ENCODE data around the gene NABP2. TPM values are rescaled to one million over a fixed set of nuclear protein-coding genes. Genes with fewer than 3 reads are reported as not detected.
"Not testable (repeated sequence)": the region's sequence is repeated elsewhere in the genome, so short reads cannot be mapped to it uniquely, and the experiment has no call there.

NABP2 gene
- total and polyA plus RNA-seq, 8 donors = 1.2 to 36.5 (median 13.6) TPM

DNA sequence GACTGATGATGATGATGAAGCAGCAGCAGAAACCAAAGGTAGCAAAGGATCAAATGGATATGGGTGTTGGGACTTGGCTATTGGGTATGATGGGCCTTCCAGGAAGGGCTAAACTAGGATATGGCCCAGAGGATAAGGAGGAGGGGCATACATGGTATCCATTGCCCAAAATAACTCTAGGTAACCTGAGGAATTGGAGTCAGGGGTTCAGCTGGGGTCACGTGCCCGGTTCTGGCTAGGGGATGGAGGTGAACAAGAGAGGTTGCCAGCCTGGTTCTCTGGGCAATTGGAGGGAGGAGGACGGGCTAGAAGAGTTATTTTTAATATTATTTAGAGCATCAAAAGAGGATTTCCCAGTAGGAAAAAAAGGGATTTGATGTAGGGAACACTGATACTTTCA is 36.8 kb downstream of the NABP2 start:
- WGBS, 5 donors = 81 to 97% (median 89%) methylated on average over 3 of the region's 3 CpGs
- peaks cover 1 to 5% (median 3%) of the 10 kb centered on the region in 4 donors for H3K36me3 ChIP-seq
- no peak overlapping the region for H3K4me3 ChIP-seq
- peaks cover 16 to 31% (median 27%) of the 10 kb centered on the region in 4 donors for H3K4me1 ChIP-seq
- no peak overlapping the region for H3K27ac ChIP-seq
- TF ChIP-seq CTCF (IDR thresholded peaks at IDR 0.05) (no peak), POLR2AphosphoS5 (IDR thresholded peaks at IDR 0.05) (no peak), POLR2A (IDR thresholded peaks at IDR 0.05) (no peak), EP300 (IDR thresholded peaks at IDR 0.05) (no peak)
- no peaks in the 10 kb centered on the region for H3K9me3 ChIP-seq
- no peak for DNase-seq
- no peaks in the 10 kb centered on the region for H3K27me3 ChIP-seq
- intact Hi-C loops (cut with DNase I; ENCODE audit: low total_unique reads) = no loop called here

DNA sequence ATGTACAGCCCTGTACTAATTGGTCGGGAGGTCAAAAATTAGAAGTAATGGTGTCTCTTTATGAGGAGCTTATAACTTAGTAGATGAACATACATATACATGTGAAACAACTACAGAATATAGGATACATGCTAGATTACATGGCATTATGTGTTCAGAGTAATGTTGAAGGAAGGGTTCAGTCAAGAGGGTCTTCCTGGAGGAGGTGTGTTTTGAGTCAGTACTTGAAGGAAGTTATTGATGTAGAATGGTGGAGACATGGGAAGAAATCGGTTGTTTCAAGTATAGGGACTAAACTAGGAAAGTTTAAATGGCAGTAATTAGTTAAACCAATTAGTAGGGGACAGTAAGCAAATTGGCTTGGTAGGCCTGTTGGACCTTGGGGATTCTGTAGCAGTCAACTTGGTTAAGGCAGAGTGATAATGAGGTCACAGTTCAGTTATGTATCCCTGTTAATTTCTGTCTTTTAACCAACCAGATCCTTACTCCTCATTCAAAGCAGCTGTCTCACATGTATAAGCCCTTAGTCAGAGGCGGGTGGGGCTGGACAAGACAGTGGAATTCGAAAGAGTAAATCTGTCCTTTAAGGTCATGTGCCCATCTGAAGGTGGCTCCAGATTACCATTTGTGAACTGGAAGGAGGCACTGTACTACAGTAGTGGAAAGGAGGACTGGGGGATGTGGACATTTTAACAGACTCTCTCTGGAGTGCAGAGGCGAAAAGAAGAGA is 37.5 kb downstream of the NABP2 start:
- H3K27ac ChIP-seq = no peak overlapping the region
- no peak for DNase-seq
- H3K4me1 ChIP-seq = peaks cover 13 to 30% (median 26%) of the 10 kb centered on the region in 4 donors
- no peaks in the 10 kb centered on the region for H3K9me3 ChIP-seq
- no peak for TF ChIP-seq EP300 (IDR thresholded peaks at IDR 0.05)
- TF ChIP-seq POLR2A (IDR thresholded peaks at IDR 0.05) = no peak
- TF ChIP-seq CTCF (IDR thresholded peaks at IDR 0.05) = no peak
- TF ChIP-seq POLR2AphosphoS5 (IDR thresholded peaks at IDR 0.05) = no peak
- 86 to 90% (median 89%) methylated on average over 5 of the region's 5 CpGs for WGBS, 5 donors
- H3K27me3 ChIP-seq = no peaks in the 10 kb centered on the region
- intact Hi-C loops (cut with DNase I; ENCODE audit: low total_unique reads) = no loop called here
- H3K4me3 ChIP-seq = no peak overlapping the region
- no peaks in the 10 kb centered on the region for H3K36me3 ChIP-seq

DNA sequence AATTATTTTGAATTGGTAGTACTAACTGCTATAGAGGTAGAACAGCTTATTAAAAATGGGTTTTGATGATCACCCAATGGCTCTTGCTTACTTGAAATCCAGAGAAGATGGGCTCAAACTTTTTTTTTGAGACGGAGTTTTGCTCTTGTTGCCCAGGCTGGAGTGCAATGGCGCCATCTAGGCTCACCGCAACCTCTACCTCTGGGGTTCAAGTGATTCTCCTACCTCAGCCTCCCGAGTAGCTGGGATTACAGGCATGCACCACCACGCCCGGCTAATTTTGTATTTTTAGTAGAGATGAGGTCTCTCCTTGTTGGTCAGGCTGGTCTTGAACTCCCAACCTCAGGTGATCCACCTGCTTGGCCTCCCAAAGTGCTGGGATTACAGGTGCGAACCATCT is 38.8 kb downstream of the NABP2 start:
- DNase-seq; H3K9me3 ChIP-seq; intact Hi-C loops (cut with DNase I; ENCODE audit: low total_unique reads); H3K4me3 ChIP-seq; H3K36me3 ChIP-seq; H3K27me3 ChIP-seq; H3K27ac ChIP-seq: not testable (repeated sequence)
- 85 to 96% (median 88%) methylated on average over 7 of the region's 7 CpGs for WGBS, 5 donors
- H3K4me1 ChIP-seq = peaks cover 10 to 30% (median 23%) of the 10 kb centered on the region in 4 donors

DNA sequence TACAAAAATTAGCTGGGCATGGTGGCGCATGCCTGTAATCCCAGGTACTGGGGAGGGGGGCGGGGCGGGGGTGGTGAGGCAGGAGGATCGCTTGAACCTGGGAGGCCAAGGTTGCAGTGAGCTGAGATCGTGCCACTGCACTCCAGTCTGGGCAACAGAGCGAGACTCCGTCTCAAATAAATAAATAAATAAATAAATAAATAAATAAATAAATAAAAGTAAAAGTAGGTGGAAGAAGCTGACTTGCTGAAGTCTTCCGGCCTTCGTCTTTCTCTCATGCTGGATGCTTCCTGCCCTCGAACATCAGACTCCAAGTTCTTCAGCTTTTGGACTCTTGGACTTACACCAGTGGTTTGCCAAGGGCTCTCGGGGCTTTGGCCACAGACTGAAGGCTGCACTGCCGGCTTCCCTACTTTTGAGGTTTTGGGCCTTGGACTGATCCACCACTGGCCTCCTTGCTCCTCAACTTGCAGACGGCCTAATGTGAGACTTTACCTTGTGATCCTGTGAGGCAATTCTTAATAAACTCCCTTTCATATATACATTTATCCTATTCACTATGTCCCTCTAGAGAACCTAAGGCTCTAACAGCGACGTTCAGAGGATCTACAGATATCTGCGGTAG is 42.0 kb downstream of the NABP2 start:
- peak overlapping the region; percentile 70 to 83 (median 78) for H3K4me3 ChIP-seq
- H3K27me3 ChIP-seq; H3K9me3 ChIP-seq; intact Hi-C loops (cut with DNase I; ENCODE audit: low total_unique reads); DNase-seq: not testable (repeated sequence)
- H3K4me1 ChIP-seq = peaks cover 10 to 30% (median 20%) of the 10 kb centered on the region in 4 donors
- peaks cover 3 to 26% (median 20%) of the 10 kb centered on the region in 4 donors for H3K36me3 ChIP-seq
- peak overlapping the region; percentile 88 to 98 (median 95) for H3K27ac ChIP-seq
- 50 to 56% (median 53%) methylated on average over 16 of the region's 16 CpGs for WGBS, 5 donors

DNA sequence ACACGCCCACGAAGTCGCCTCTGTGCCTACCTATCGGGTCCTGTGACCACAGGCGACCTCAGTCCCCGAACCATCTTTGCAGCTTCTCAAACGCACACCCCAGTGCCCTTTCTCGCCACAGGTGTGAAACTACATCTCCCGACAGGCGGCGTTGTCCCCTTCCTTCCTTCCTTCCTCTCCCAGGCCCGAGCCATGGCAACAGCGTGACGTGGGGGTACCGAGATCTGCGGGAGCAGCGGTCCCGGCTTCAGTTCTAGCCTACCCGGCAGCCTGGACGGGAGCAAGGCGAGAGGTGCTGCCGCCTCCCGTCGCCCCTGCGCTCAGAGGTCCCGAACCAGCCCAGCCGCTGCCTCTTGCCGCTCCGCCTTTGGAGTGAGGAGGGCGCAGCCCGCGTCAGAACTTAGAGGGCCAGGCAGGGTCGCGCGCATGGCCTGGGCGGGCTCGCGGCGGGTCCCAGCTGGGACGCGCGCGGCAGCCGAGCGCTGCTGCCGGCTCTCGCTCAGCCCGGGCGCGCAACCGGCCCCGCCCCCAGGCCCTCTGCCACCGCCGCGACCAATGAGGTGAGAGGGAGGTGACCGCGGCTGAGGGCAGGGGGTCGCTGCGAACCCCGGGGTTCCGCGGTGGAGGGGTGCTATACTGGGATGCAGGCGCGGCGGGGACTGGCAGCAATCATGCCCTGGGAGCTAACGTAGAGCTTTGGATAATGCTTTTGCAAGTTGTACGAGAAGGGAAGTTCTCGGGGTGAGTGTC is 42.7 kb downstream of the NABP2 start, which contains the start of gene COQ10A:
TSS of gene COQ10A (plus strand) at position 250 of the 750 bp plus-strand sequence. CDS start at position 427, 177 bp downstream.
- intact Hi-C loops (cut with DNase I; ENCODE audit: low total_unique reads) = no loop called here
- 0 to 1% (median 0%) methylated on average over 19 to 68 of the region's 68 CpGs for WGBS, 5 donors
- peak; percentile 91 to 96 for DNase-seq
- Histone ChIP-seq H3K4me3 (peak within 1 kb of the TSS; percentile 70 to 83 (median 78)), H3K4me1 (peaks cover 10 to 33% (median 20%) of the 10 kb centered on the region in 4 donors), H3K27ac (peak within 1 kb of the TSS; percentile 88 to 98 (median 95)), H3K36me3 (peaks cover 8 to 33% (median 27%) of the 10 kb centered on the region in 4 donors), H3K9me3 (no peaks in the 10 kb centered on the region), H3K27me3 (no peaks in the 10 kb centered on the region)
- TF ChIP-seq CTCF (IDR thresholded peaks at IDR 0.05) (peak in 5 of 7 experiments; percentile 58 to 75 (median 71)), POLR2A (IDR thresholded peaks at IDR 0.05) (peak in 1 of 4 donors; percentile 76), POLR2AphosphoS5 (IDR thresholded peaks at IDR 0.05) (peak; percentile 79 to 93 (median 90)), EP300 (IDR thresholded peaks at IDR 0.05) (no peak)
